Sigmoid colon (tissue), 7 donors: ENCODE results near the gene MAP3K2. TPM values are rescaled to one million over a fixed set of nuclear protein-coding genes. Genes with fewer than 3 reads are reported as not detected.

Experiments used
- DNase-seq: peaks from one replicate; pipeline ENCODE4 v3.0.0-alpha.2; 2019
- H3K27ac ChIP-seq, 4 donors: fragments of 200-600 bp; sonication (generic); one replicate each; pipeline ENCODE4 v1.5.1; 2016 to 2019; ENCODE audit warnings: mild to moderate bottlenecking in 1 of 4
- H3K27me3 ChIP-seq, 3 donors: fragments of 200-600 bp; sonication (generic); one replicate each; pipeline ENCODE4 v1.5.1; 2019; ENCODE audit warnings: mild to moderate bottlenecking in 1 of 3
- H3K36me3 ChIP-seq, 4 donors: fragments of 200-600 bp; sonication (generic); one replicate each; pipeline ENCODE4 v1.5.1; 2016 to 2019
- H3K4me1 ChIP-seq, 4 donors: fragments of 200-600 bp; sonication (generic); one replicate each; pipeline ENCODE4 v1.5.1; 2017 to 2019
- H3K4me3 ChIP-seq, 4 donors: fragments of 200-600 bp; sonication (generic); one replicate each; pipeline ENCODE4 v1.5.1; 2017 to 2019; ENCODE audit warnings: mild to moderate bottlenecking in 2 of 4, moderate library complexity in 1 of 4
- H3K9me3 ChIP-seq, 4 donors: fragments of 200-600 bp in 3 of 4; sonication (generic) in 3 of 4; one replicate each; pipeline versions ENCODE4 v1.5.1 to v1.6.1; 2013 to 2019
- CTCF ChIP-seq, 4 experiments: fragments of 450-650 bp in 3 of 4; fragments of 200-600 bp in 1 of 4; IDR thresholded peaks; one replicate each; pipeline ENCODE4 v1.5.1; 2016 to 2019; ENCODE audit warnings: antibody characterized with exemption in 4 of 4, mild to moderate bottlenecking in 3 of 4, moderate library complexity in 2 of 4
- EP300 ChIP-seq, 4 donors: sonication (generic); formaldehyde crosslinking; IDR thresholded peaks; one replicate each; pipeline ENCODE4 v1.6.1; 2017; ENCODE audit warnings: antibody characterized with exemption in 4 of 4
- POLR2A ChIP-seq, 2 donors: fragments of 450-650 bp; IDR thresholded peaks; one replicate each; pipeline ENCODE4 v1.6.1; 2016; ENCODE audit warnings: antibody characterized with exemption in 2 of 2, mild to moderate bottlenecking in 2 of 2, moderate library complexity in 2 of 2
- POLR2AphosphoS5 ChIP-seq, 4 donors: sonication (generic); formaldehyde crosslinking; IDR thresholded peaks; one replicate each; pipeline ENCODE4 v1.6.1; 2017; ENCODE audit warnings: antibody characterized with exemption in 4 of 4
- WGBS, 2 donors: extraction: QIAGEN DNeasy Blood & Tissue Kit; methylation state at CpG; one replicate each; pipeline ENCODE4 v1.1.7; 2013; 5-methylcytosine and 5-hydroxymethylcytosine counted together
- intact Hi-C: fragments of 100-400 bp; cut with DNase I; formaldehyde crosslinking; loops from one replicate; pipeline ENCODE4 v1.15.1; 2023
- polyA plus RNA-seq, 3 donors: library from polyadenylated mRNA; stranded (reverse); fragments of 200-250 nt; gene quantifications; one replicate each; pipeline ENCODE4 v1.2.3, GENCODE V29; 2013
- total RNA-seq, 4 donors: library from RNA; depleted of rRNA; stranded (reverse); fragments of >200 nt; gene quantifications; one replicate each; pipeline ENCODE4 v1.1.0, GENCODE V29; 2016
- donor health status: healthy with polysubstance abuse.
- donor health status: Bipolar disorder and iron deficiency.
- donor health status: healthy.

The MAP3K2 gene
- total and polyA plus RNA-seq, 7 donors, result 9.0 to 52.2 (median 39.9) TPM

GRCh38 chr2:127427376-127428056 lies 39.7 kb upstream of the MAP3K2 start:
- peaks cover 0 to 15% (median 13%) of the 10 kb centered on the region in 4 donors for H3K4me1 ChIP-seq
- H3K27me3 ChIP-seq, result peaks cover 13 to 25% (median 14%) of the 10 kb centered on the region in 3 donors
- no peaks in the 10 kb centered on the region for H3K9me3 ChIP-seq
- intact Hi-C loops, result no loop called here
- TF ChIP-seq EP300 (IDR thresholded peaks at IDR 0.05) (no peak), CTCF (IDR thresholded peaks at IDR 0.05) (no peak), POLR2A (IDR thresholded peaks at IDR 0.05) (no peak), POLR2AphosphoS5 (IDR thresholded peaks at IDR 0.05) (no peak)
- H3K4me3 ChIP-seq, result no peak overlapping the region
- DNase-seq, result no peak
- H3K27ac ChIP-seq, result no peak overlapping the region
- no peaks in the 10 kb centered on the region for H3K36me3 ChIP-seq
- WGBS, 2 donors, result 83 to 89% methylated on average over 7 of the region's 7 CpGs

DNA sequence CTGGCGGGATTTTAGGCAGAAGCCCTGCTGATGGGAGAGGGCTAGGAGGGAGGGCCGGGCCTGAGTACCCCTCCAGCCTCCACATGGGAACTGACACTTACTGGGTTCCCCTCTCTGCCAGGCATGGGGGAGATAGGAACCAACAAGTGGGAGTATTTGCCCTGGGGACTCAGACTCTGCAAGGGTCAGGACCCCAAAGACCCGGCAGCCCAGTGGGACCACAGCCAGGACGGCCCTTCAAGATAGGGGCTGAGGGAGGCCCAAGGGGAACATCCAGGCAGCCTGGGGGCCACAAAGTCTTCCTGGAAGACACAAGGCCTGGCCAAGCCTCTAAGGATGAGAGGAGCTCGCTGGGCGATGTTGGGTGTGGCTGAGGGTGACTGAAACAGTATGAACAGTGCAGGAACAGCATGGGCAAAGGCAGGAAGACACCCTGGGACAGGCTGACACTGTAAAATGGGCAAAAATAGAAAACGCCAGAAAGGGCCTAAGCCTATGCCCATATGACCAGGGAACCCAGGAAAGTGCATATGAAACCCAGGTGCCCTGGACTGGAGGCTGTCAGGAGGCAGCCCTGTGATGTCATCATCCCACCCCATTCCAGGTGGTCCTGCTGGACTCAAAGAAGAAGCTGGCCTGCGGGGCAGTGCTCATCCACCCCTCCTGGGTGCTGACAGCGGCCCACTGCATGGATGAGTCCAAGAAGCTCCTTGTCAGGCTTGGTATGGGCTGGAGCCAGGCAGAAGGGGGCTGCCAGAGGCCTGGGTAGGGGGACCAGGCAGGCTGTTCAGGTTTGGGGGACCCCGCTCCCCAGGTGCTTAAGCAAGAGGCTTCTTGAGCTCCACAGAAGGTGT lies 39.0 kb upstream of the MAP3K2 start:
- H3K36me3 ChIP-seq, result no peaks in the 10 kb centered on the region
- no peak overlapping the region for H3K4me3 ChIP-seq
- intact Hi-C loops, result no loop called here
- H3K27ac ChIP-seq, result no peak overlapping the region
- WGBS, 2 donors, result 91 to 95% methylated on average over 10 of the region's 10 CpGs
- no peak for DNase-seq
- H3K27me3 ChIP-seq, result peaks cover 20 to 33% (median 21%) of the 10 kb centered on the region in 3 donors
- H3K9me3 ChIP-seq, result no peaks in the 10 kb centered on the region
- TF ChIP-seq POLR2A (IDR thresholded peaks at IDR 0.05), result no peak
- TF ChIP-seq POLR2AphosphoS5 (IDR thresholded peaks at IDR 0.05), result no peak
- no peak for TF ChIP-seq EP300 (IDR thresholded peaks at IDR 0.05)
- no peak for TF ChIP-seq CTCF (IDR thresholded peaks at IDR 0.05)
- H3K4me1 ChIP-seq, result peaks cover 0 to 17% (median 15%) of the 10 kb centered on the region in 4 donors

DNA sequence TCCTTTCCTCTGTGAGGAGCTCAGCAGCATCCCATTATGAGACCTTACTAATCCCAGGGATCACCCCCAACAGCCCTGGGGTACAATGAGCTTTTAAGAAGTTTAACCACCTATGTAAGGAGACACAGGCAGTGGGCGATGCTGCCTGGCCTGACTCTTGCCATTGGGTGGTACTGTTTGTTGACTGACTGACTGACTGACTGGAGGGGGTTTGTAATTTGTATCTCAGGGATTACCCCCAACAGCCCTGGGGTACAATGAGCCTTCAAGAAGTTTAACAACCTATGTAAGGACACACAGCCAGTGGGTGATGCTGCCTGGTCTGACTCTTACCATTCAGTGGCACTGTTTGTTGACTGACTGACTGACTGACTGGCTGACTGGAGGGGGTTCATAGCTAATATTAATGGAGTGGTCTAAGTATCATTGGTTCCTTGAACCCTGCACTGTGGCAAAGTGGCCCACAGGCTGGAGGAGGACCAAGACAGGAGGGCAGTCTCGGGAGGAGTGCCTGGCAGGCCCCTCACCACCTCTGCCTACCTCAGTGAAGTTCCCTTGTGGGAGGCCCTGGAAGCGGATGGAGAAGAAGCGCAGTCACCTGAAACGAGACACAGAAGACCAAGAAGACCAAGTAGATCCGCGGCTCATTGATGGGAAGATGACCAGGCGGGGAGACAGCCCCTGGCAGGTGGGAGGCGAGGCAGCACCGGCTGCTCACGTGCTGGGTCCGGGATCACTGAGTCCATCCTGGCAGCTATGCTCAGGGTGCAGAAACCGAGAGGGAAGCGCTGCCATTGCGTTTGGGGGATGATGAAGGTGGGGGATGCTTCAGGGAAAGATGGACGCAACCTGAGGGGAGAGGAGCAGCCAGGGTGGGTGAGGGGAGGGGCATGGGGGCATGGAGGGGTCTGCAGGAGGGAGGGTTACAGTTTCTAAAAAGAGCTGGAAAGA lies 38.0 kb upstream of the MAP3K2 start:
- TF ChIP-seq POLR2AphosphoS5 (IDR thresholded peaks at IDR 0.05), result no peak
- no peak for TF ChIP-seq EP300 (IDR thresholded peaks at IDR 0.05)
- TF ChIP-seq CTCF (IDR thresholded peaks at IDR 0.05), result no peak
- TF ChIP-seq POLR2A (IDR thresholded peaks at IDR 0.05), result no peak
- no peak for DNase-seq
- Histone ChIP-seq H3K27ac (no peak overlapping the region), H3K9me3 (no peaks in the 10 kb centered on the region), H3K4me1 (peaks cover 0 to 17% (median 15%) of the 10 kb centered on the region in 4 donors), H3K36me3 (no peaks in the 10 kb centered on the region), H3K27me3 (peaks cover 20 to 42% (median 29%) of the 10 kb centered on the region in 3 donors), H3K4me3 (no peak overlapping the region)
- intact Hi-C loops, result no loop called here
- WGBS, 2 donors, result 95 to 97% methylated on average over 16 of the region's 16 CpGs

DNA sequence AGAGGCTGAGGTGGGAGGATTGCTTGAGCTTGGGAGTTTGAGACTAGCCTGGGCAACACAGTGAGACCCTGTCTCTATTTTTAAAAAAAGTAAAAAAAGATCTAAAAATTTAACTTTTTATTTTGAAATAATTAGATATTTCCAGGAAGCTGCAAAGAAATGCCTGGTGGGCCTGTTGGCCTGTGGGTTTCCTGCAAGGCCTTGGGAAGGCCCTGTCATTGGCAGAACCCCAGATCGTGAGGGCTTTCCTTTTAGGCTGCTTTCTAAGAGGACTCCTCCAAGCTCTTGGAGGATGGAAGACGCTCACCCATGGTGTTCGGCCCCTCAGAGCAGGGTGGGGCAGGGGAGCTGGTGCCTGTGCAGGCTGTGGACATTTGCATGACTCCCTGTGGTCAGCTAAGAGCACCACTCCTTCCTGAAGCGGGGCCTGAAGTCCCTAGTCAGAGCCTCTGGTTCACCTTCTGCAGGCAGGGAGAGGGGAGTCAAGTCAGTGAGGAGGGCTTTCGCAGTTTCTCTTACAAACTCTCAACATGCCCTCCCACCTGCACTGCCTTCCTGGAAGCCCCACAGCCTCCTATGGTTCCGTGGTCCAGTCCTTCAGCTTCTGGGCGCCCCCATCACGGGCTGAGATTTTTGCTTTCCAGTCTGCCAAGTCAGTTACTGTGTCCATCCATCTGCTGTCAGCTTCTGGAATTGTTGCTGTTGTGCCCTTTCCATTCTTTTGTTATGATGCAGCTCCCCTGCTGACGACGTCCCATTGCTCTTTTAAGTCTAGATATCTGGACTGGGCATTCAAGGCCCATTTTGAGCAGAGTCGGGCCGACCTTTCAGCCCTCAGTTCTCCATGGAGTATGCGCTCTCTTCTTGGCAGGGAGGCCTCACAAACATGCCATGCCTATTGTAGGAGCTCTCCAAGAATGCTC lies 37.1 kb upstream of the MAP3K2 start:
- no peak for TF ChIP-seq EP300 (IDR thresholded peaks at IDR 0.05)
- TF ChIP-seq CTCF (IDR thresholded peaks at IDR 0.05), result no peak
- no peak for TF ChIP-seq POLR2AphosphoS5 (IDR thresholded peaks at IDR 0.05)
- no peak for TF ChIP-seq POLR2A (IDR thresholded peaks at IDR 0.05)
- Histone ChIP-seq H3K4me3 (no peak overlapping the region), H3K9me3 (no peaks in the 10 kb centered on the region), H3K27ac (no peak overlapping the region), H3K4me1 (peaks cover 0 to 17% (median 15%) of the 10 kb centered on the region in 4 donors), H3K36me3 (no peaks in the 10 kb centered on the region), H3K27me3 (peaks cover 20 to 51% (median 35%) of the 10 kb centered on the region in 3 donors)
- no peak for DNase-seq
- intact Hi-C loops, result no loop called here
- WGBS, 2 donors, result 89 to 91% methylated on average over 13 of the region's 13 CpGs
